NCI-H82 treated with DMSO at 0.1 percent for 48 hours (cell line): ENCODE results near the gene EZH2.

Experiments used
- DNase-seq: peaks from one replicate; lab custom pipeline; 2025; ENCODE audit not compliant: unreplicated experiment; lab: John Stamatoyannopoulos, UW

The EZH2 gene

DNA sequence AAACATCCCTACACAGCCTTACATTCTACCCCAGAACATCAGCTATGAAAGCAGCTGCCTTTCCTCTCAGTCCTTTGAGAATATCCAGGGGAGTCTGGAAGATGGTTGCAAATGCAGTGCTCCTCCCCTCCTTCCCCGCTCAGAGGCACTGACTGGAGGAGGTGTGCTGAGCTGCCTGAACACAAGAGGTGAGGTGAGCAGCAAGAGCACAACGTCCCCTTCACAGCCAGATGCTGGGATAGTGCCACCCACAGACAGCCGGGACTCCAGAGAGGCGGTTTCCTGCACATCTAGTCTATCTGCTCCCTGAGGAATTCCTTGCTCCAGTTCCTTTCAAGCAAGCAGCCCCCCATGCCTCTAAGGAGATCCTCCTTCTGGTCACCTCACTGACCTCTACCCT lies 74.2 kb downstream of the EZH2 start:
- no peak for DNase-seq

DNA sequence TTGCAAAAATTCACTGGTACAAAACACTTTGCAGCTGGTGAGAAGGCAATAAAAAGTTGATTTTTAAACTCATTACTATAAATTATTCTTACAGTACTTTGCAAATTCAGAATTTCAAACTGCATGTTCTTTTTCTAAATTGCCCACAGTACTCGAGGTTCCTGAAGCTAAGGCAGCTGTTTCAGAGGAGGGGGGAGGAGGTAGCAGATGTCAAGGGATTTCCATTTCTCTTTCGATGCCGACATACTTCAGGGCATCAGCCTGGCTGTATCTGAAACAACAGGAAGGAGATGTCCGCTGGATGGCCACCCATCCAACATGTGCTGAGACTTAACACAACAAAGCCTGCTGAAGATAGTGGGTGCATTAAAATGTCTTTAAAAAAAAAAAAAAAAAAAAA lies 76.7 kb downstream of the EZH2 start:
- DNase-seq = no peak

DNA sequence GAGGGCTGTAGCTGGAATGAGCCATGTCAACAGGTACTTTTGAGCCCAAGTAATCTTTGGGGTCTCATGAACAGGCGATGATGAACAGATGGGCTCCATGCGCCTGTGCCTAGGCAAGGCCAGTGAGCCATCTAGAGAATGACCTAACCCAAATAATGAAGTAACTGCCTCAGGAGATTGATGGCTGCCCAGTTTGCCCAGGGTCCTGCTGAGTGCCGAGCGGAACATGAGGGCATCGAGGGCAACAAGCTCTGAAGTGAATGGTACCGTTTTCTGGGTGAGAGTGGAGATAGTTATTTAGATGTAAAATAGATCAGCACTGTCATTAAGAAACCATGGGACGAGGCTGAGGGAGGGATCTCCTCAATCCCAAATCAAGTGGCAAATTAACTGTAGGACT lies 77.9 kb downstream of the EZH2 start:
- no peak for DNase-seq

DNA sequence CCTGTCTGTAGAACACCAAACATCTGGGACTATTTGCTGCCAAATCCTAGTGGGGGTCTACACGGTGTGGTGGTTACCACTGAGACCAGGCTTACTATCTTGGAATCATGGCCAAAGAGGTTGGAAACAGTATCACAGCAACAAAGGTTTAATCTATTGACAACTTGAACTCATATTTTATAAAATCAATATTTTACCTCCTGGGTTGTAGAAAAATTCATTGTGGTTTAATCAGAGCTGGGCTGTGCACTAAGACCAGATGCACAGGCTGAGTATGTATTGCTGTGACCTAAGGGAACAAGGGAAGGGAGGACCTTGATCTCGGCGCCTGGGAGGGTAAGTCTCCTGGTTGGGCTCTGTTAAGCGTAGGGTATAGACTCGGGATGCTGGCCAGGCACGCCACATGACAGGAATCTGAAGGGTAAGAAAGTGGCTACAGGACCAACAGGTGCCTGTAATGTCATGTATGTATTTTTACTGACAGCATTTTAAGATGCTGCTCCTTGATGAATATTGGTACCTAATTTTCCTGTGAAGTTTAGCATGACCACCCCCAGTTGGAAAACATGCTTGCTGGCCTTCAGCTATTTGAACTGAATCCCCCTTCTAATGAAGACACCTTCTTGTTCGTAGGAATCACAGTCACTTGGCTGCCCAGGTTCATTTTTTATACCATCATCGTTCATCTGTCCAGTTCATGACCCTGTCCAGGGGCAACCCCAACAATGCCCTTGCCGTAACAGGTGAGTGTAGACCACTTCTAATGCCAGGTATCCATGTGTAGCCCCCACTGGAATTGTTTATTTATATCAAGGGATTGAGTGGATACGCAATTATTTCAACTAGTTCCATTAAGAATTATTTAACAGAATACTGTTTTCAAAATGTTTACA lies 79.5 kb downstream of the EZH2 start:
- DNase-seq = no peak

GRCh38 chr7:148803094-148803493 lies 81.0 kb downstream of the EZH2 start:
- DNase-seq = no peak

GRCh38 chr7:148802101-148802493 lies 82.0 kb downstream of the EZH2 start:
- DNase-seq = no peak

- DNase-seq = no peak
Observed at GRCh38 chr7:148800677-148801076, 83.4 kb downstream of the EZH2 start.

- no peak for DNase-seq
Observed at GRCh38 chr7:148799893-148800555, 84.1 kb downstream of the EZH2 start.

DNA sequence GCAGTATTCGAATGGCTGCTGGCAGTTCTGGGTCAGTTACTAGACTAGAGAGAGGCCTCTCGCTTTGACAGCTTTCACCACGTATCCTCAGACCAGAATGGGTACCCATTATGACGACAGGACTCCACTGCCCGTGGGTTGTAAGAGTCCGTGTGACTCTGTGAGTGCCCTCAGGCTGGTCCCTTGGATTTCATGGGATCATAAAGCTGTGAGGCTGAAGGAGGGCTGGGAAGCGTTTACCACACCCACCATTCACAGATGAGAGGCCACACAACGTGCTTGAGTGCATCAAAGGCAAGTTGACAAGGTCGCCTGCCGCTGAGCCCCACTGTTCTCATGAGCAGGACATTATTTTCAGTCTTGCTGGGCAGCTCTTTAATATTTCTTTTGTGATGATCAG lies 87.2 kb downstream of the EZH2 start:
- no peak for DNase-seq

DNA sequence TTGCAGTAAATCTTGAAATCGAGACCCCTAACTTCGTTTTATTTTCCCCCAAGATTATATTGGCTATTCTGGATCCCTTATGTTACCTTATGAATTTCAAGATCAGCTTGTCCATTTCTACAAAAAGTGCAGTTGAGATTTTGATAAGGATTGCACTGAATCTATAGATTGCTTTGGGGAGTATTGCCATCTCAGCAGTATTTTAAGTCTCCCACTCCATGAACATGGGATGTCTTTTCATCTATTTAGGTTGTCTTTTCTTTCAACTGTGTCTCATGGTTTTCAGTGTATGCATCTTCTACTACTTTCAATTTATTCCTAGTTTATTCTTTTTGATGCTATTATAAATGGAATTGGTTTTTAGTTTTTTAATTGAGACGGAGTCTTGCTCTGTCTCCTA lies 89.6 kb downstream of the EZH2 start:
- DNase-seq = no peak

- DNase-seq = no peak
Observed at GRCh38 chr7:148793590-148793989, 90.5 kb downstream of the EZH2 start.

DNA sequence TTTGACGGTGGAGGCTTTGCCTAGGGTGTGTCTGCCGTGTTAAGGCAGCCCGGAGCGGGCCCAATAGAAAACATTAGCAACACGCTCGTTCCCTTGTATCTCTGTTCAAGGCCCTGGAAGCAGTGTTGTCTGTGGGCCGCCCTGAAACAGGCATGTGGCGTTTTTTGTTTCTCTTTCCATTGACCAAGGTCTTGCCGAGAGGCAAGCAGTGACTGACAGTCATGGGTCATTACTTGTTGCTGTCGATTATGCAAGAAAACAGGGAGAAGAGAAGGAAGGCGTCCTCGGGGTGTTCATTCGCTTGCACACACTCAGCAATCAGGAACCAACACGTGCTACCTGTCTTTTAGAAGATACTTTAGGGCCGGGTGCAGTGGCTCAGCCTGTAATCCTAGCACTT lies 92.5 kb downstream of the EZH2 start:
- no peak for DNase-seq

DNA sequence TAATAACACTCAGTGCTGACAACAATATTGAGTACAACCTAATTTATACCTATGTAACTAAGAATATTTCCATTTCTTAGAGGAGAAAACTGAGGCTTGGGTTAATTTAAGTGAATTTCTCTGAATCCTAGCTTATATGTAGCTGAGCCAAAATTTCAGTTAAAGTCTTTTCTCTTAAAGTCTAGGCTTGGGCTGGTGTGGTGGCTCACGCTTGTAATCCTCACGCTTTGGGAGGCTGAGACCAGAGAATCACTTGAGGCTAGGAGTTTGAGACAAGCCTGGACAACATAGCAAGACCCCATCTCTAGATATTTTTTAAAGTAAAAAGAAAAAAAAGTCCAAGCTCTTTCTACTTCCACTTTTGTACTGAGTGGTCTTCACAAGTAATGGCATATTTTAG lies 93.2 kb downstream of the EZH2 start:
- DNase-seq = no peak

- DNase-seq = no peak
Observed at GRCh38 chr7:148790131-148790726, 93.9 kb downstream of the EZH2 start.

DNA sequence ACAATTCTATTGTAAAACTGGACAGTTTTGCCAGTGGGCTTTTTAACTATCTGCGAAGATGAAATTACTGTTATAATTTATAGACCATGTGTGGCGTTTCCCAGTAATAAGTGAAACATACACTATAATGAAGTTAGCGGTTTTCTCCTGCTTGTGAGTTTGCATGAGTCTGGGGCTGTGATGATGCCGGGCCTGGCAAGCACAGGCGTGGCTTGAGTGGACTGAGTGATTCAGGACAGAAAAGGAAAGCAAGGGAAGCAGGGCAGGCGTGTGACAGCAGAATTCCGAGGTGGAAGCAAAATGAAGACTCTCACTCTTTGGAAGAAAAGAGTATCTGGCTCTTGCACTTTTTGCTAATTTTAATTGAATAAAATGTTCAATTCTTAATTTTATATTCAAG lies 94.9 kb downstream of the EZH2 start:
- no peak for DNase-seq

DNA sequence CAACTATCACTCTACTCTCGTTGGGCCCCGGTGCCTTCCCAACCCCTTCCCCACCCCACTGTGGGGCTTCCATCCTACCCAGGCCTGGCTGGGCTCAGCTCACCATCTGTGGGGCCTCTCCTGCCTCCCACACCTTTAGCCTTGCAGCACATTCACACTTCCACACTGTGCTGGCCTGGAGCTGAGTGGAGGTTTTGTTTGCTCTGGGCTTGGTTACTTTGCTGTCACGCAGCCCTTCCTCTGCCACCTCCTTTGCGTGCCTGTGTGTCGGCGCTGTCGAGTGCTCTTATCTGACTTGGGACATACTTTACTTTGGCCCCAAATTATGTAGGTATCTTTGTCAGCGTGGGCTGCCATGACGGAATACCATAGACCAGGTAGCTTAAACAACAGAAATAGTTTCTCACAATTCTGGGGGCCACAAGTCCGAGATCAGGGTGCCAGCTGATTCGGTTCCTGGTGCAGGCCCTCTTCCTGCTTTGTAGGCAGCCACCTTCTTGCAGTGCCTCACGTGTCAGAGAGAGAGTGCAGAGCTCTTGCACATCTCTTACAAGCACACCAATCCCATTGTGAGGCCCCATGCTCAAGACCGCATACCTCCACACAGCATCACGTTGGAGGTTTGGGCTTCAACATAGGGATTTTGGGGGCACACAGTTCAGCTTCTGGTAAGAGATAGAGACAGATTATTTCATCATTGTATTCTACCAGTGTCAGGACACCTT lies 96.4 kb downstream of the EZH2 start:
- DNase-seq = no peak

DNA sequence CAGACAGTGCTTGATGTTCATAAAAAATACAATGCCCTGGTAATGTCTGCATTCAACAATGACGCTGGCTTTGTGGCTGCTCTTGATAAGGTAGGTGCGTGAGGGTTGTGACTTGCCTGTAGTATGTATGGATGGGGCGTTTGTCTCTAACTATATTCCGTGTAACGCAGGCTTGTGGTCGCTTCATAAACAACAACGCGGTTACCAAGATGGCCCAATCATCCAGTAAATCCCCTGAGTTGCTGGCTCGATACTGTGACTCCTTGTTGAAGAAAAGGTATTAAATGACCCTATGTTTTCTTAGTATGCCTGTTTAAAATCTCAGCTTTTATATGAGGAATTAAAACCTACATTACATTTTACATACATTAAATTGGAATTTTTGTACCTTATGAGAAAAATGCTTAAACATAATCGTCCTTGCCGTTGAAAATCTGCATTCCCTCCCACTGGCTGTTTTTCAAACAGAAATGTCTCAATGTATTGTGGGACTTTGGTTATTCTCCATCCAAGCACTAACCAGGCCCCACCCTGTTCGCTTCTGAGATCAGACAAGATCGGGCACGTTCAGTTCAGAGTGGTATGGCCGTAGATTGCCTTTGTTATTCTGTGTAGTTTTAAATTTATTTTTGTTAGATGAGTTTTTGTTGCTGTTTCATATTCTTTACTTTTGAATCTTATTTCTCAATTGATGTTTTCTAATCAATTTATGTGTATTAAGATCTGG lies 100.1 kb downstream of the EZH2 start:
- DNase-seq = no peak

DNA sequence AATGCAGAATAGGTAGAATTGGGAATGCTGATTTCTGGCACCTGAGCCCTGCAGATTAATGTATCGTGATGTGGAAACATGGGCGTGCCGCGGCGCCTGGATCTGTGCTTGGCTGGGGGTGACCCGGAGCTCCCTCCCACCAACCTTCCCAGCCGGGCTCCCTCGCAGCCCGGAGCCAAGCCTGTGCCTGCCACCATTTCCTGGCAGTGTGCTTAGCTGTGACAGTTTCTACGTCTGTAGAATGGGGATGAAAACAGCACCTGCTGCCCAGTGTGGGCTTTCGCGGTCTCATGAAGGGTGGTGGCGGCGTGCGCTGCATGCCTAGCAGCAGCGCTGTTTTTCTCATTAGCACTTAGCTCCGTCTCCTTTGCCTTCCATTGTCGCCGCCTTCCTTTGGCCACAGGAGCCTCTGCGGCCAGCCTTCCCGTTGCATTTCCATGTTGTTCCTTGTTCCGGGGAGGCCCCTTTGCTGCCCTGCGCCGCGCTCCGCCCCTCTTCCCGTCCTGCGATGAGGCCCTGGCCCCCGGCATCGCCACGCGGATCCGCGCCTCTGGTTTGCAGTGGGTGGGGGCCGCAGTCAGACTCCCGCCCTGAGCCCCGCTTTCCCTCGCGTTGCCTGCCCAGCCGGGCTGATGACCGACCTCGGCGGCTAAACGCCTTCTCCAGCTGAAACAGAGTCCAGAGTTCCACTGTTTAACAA lies 101.2 kb downstream of the EZH2 start:
- no peak for DNase-seq

- no peak for DNase-seq
Observed at GRCh38 chr7:148774471-148774870, 109.6 kb downstream of the EZH2 start.

DNA sequence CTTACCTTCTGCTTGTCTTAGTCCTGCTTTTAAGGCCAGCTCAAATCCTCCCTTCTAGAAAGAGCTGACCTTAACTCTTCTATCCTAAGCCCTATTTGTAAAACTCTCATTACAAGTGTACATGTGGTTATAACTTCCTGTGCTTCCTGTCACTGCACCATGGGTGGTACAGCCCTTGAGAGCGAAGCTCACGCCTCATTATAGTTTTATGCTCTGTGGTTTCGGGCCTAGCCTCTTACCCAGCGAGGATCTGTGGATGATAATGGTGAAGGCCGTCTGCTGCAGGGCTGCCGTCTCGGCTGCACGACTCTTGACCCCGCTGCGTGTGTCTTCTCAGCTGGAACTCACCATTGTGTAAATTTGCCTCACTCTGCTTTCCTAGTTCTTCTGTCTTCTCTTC lies 110.8 kb downstream of the EZH2 start:
- no peak for DNase-seq
